Measurements from ENCODE around the gene ITGB1BP1. TPM values are rescaled to one million over a fixed set of nuclear protein-coding genes. Genes with fewer than 3 reads are reported as not detected.
"Not testable (repeated sequence)": the region's sequence is repeated elsewhere in the genome, so short reads cannot be mapped to it uniquely, and the experiment has no call there.

The ITGB1BP1 gene
- total RNA-seq, 2 donors from 2014 or later, result 29.0 to 34.4 TPM

DNA sequence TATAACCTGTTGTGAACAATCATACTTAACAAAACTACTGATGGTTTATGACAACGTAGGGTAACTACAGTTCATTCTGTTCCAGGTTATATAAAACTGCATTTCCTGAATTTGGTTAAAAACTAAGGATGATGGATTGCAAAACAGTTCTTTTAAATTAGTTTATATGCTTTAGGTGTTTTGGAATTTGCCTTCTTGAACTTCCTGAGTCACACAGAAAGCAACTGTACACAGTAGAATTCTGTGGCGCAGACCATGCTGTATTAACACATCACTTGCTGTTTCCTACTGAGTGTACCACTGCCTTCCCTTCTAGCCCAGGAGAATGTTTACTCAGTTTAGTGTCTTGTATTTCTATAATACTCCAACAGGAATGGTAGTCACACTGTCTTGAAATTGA, 19.4 kb downstream of the ITGB1BP1 start:
- Histone ChIP-seq H3K9me3 (no peaks in the 10 kb centered on the region), H3K27me3 (no peaks in the 10 kb centered on the region), H3K4me3 (no peak overlapping the region), H3K4me1 (no peaks in the 10 kb centered on the region), H3K36me3 (peaks cover 41% of the 10 kb centered on the region), H3K27ac (no peak overlapping the region)
- no peak for DNase-seq (ENCODE audit: low spot score)
- TF ChIP-seq, protein P1, sequence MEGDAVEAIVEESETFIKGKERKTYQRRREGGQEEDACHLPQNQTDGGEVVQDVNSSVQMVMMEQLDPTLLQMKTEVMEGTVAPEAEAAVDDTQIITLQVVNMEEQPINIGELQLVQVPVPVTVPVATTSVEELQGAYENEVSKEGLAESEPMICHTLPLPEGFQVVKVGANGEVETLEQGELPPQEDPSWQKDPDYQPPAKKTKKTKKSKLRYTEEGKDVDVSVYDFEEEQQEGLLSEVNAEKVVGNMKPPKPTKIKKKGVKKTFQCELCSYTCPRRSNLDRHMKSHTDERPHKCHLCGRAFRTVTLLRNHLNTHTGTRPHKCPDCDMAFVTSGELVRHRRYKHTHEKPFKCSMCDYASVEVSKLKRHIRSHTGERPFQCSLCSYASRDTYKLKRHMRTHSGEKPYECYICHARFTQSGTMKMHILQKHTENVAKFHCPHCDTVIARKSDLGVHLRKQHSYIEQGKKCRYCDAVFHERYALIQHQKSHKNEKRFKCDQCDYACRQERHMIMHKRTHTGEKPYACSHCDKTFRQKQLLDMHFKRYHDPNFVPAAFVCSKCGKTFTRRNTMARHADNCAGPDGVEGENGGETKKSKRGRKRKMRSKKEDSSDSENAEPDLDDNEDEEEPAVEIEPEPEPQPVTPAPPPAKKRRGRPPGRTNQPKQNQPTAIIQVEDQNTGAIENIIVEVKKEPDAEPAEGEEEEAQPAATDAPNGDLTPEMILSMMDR (IDR thresholded peaks at IDR 0.05), result no peak

DNA sequence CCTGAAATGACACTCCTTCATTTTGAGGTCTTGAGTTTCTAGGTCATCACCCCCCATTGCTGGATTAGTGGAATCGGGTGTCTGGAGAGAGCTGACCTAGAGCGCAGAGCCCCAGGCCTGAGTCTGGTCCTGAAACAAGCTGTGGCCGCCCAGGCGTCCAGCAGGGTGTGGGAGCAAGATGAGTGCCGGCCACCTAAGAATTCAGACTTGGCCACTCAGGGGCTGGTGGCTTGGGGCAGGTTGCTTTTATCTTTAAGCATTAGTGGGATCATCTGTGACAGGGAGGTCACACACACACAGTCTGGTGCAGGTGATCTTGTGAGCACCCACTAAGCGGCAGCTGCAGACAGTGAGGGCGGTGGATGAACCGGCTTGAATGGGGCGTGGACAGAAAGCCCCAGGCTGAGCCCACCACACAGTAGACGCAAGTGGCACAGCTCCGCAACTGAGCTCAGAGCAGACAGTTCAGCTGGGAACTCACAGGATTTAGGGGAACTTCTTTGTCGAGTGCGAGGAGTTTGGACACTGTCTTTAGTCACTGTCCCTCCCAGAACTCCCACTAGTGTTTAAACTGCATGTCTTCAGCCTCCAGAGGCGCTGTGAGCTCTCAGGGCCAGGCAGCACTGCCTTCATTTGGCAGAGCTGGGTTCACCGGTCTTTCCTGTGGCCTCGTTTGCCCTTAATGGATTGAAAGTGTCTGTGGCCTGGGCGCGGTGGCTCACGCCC, 21.5 kb downstream of the ITGB1BP1 start:
- no peaks in the 10 kb centered on the region for H3K27me3 ChIP-seq
- TF ChIP-seq, protein P1 (IDR thresholded peaks at IDR 0.05), result no peak
- no peaks in the 10 kb centered on the region for H3K9me3 ChIP-seq
- no peak for DNase-seq (ENCODE audit: low spot score)
- no peak overlapping the region for H3K27ac ChIP-seq
- H3K4me1 ChIP-seq, result no peaks in the 10 kb centered on the region
- no peak overlapping the region for H3K4me3 ChIP-seq
- H3K36me3 ChIP-seq, result peaks cover 27% of the 10 kb centered on the region

DNA sequence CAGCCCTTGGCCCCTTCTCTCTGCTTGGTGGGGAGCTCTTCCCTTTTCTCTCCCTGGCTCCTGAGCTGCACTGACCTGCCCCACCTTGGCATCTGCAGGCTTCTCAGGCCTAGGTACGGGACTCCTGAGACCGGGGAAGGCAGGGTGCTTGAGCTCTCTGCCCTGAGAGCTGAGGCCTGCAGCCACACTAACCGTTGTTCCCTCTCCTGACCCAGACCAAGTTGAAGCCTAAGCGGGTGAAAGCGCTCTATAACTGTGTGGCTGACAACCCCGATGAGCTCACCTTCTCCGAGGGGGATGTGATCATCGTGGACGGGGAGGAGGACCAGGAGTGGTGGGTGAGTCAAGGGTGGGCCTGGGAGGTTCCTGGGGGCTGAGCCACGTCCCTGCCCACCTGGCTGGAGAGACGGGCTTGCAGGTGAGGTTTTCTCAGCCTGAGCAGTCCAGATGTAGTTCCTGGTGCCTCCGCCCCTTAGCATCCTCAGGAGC, 22.2 kb downstream of the ITGB1BP1 start:
- H3K36me3 ChIP-seq, result peaks cover 33% of the 10 kb centered on the region
- H3K9me3 ChIP-seq, result no peaks in the 10 kb centered on the region
- H3K4me1 ChIP-seq, result no peaks in the 10 kb centered on the region
- H3K4me3 ChIP-seq, result no peak overlapping the region
- no peak for DNase-seq (ENCODE audit: low spot score)
- no peak overlapping the region for H3K27ac ChIP-seq
- no peaks in the 10 kb centered on the region for H3K27me3 ChIP-seq
- TF ChIP-seq, protein P1 (IDR thresholded peaks at IDR 0.05), result no peak

DNA sequence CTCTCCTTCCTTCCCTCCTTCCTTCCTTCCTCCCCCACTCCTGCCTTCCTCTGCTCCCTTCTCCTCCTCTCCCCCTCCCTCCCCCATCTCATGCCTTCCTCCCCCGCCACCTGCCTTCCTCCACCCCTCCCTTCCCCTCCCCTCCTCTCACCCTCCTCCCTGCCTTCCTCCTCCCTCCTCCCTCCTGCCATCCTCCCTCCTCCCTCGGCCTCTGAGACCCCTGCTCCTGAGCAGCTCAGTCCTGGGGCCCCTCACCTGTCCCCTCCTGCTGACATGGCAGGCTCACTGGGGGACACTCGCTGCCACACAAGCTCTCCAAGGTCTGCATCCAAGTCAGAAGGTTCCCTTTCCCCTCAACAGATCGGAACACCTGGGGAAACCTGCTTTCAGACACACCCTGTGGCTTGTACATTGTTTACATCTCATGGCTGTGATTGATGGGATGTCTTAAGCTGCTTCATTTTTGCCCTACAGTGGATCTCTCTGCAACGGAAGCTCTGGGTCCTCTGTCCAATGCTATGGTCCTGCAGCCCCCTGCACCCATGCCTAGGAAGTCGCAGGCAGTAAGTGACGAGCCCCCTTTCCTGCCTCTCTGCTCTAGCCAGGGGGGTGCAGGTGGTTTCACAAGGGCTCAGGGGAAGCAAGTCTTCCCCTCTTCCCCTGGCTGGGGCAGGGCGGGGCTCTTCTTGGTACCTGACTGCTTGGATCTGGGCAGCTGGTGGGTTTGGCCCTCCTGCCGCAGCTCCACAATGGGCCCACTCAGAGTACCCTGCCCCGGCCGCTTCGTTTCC, 22.9 kb downstream of the ITGB1BP1 start:
- Histone ChIP-seq H3K4me1 (no peaks in the 10 kb centered on the region), H3K27ac (peak overlapping the region in 1 of 2 donors; percentile 67), H3K36me3 (peaks cover 33% of the 10 kb centered on the region), H3K4me3 (no peak overlapping the region), H3K9me3 (no peaks in the 10 kb centered on the region), H3K27me3 (no peaks in the 10 kb centered on the region)
- no peak for DNase-seq (ENCODE audit: low spot score)
- TF ChIP-seq, protein P1 (IDR thresholded peaks at IDR 0.05), result no peak

DNA sequence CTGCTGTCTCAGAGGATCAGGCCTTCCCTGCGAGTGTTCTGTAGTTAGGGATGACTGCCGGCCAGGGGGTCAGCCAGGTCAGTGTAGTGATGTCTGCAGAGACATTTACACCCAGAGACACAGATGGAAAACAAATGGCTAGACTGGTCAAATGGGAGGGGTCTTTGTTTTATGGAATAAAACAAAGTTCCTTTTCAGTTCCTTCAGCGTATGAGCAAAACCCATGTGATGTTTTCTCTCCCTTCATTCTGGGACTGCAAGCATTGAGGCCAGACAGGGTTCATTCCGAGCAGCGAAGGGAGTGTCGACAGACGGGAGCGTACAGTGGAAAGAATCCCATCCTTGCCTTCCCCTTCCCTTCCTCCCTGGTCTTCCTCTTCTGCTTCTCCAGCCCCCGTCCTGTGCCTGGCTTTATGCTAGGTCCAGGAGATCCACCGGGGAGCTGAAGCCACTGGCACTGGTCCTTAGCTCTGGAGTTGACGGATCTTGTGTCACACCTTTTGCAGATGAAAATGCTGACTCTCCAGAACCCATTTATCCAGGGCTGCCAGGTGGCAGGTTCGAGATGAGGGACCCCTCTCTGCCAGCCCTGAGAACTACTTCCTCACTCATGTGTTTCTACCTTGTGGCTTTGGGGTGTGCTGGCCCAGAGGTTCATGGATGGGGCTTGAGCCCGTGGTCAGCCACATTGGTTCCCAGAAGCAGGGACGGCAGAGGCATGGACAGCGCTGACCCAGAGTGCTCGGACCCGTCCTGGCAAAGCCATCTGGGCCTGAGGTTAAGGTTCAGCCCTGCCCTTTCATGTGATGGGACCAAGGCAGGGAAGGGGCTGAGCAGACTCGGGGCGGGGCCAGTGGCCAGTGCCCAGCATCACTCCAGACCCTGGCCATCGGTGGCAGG, 24.2 kb downstream of the ITGB1BP1 start:
- Histone ChIP-seq H3K4me1 (no peaks in the 10 kb centered on the region), H3K36me3 (peaks cover 39% of the 10 kb centered on the region), H3K4me3 (no peak overlapping the region), H3K9me3 (no peaks in the 10 kb centered on the region), H3K27me3 (no peaks in the 10 kb centered on the region), H3K27ac (peak overlapping the region; percentile 67 to 73)
- peak; percentile 73 for DNase-seq (ENCODE audit: low spot score)
- TF ChIP-seq, protein P1 (IDR thresholded peaks at IDR 0.05), result no peak

DNA sequence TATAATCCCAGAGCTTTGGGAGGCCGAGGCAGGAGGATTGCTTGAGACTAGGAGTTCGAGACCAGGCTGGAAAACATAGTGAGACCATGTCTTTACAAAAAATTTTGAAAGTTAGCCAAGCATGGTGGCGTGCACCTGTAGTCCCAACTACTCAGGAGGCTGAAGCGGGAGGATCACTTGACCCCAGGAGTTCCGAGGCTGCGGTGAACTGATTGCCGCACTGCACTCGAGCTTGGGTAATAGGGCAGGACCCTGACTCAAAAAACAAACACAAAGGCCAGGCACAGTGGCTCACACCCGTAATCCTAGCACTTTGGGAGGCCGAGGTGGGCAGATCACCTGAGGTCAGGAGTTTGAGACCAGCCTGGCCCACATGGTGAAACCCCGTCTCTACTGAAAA, 25.1 kb downstream of the ITGB1BP1 start:
- Histone ChIP-seq H3K36me3 (peaks cover 43% of the 10 kb centered on the region), H3K27ac (peak overlapping the region; percentile 53 to 67)
- not testable (repeated sequence) for H3K4me1 ChIP-seq; H3K4me3 ChIP-seq; H3K27me3 ChIP-seq; DNase-seq (ENCODE audit: low spot score); H3K9me3 ChIP-seq
